ENCODE data around the gene LRG1. TPM values are rescaled to one million over a fixed set of nuclear protein-coding genes. Genes with fewer than 3 reads are reported as not detected.

Gene LRG1
- polyA plus RNA-seq, 1 of the 3 experiments (the other 2 are of a cell fraction), result 0.12 TPM

- Histone ChIP-seq H3K27me3 (ENCODE audit: insufficient read depth) (peaks cover 26% of the 10 kb centered on the region; the same call in 1 of the 2 replicates), H3K9ac (no peak overlapping the region), H3K4me1 (ENCODE audit: control insufficient read depth in 1 of 2, insufficient read depth in 2 of 2, low read depth in 1 of 2, low read length in 1 of 2) (peaks cover 0 to 13% of the 10 kb centered on the region in 2 experiments; a peak in 2 of 4 replicates), H3K27ac (ENCODE audit: low read depth in 2 of 2, low read length in 1 of 2) (no peak overlapping the region), H3K4me3 (ENCODE audit: low read depth in 2 of 2, low read length in 1 of 2) (no peak overlapping the region), H3K9me3 (no peaks in the 10 kb centered on the region), H2AFZ (ENCODE audit: low read depth) (no peak overlapping the region), H3K4me2 (no peak overlapping the region), H4K20me1 (ENCODE audit: insufficient read depth) (no peaks in the 10 kb centered on the region), H3K36me3 (replicated peaks in 1 of 2; ENCODE audit: control insufficient read depth in 1 of 2, insufficient read depth in 2 of 2, low read length in 1 of 2) (no peaks in the 10 kb centered on the region), H3K9me2 (no peaks in the 10 kb centered on the region), H3F3A (replicated peaks; ENCODE audit: insufficient read depth) (no peaks in the 10 kb centered on the region), H3K79me2 (ENCODE audit: insufficient read depth) (no peaks in the 10 kb centered on the region)
- no peak for DNase-seq
- 90% methylated on average over 4 of the region's 9 CpGs for WGBS (ENCODE audit: low lambda C conversion rate)
- POLR2A ChIA-PET, result no interaction called here
- TF ChIP-seq ELF1 (IDR thresholded peaks at IDR 0.05) (no peak), TEAD4 (IDR thresholded peaks at IDR 0.05; ENCODE audit: borderline replicate concordance, insufficient read depth) (no peak), IRF3 (IDR thresholded peaks at IDR 0.05; ENCODE audit: low read depth, low read length) (no peak), ZBTB33 (IDR thresholded peaks at IDR 0.05; ENCODE audit: borderline replicate concordance, low read depth) (no peak), SIN3A (IDR thresholded peaks at IDR 0.05; ENCODE audit: borderline replicate concordance, low read depth, low read length) (no peak), GABPA (IDR thresholded peaks at IDR 0.05; ENCODE audit: low read depth) (no peak), RCOR1 (IDR thresholded peaks at IDR 0.05; ENCODE audit: low read length) (no peak), PBX3 (IDR thresholded peaks at IDR 0.05) (no peak), FOSL2 (IDR thresholded peaks at IDR 0.05; ENCODE audit: borderline replicate concordance, low read depth) (no peak), FOXM1 (IDR thresholded peaks at IDR 0.05; ENCODE audit: low read depth) (no peak), CHD2 (IDR thresholded peaks at IDR 0.05; ENCODE audit: low read length, partially characterized antibody) (no peak), MEF2A (IDR thresholded peaks at IDR 0.05; ENCODE audit: borderline replicate concordance, low read depth) (no peak)
- CTCF ChIA-PET, result interaction anchor here (0.9 to 5.7 kb wide), 7 partner anchors 10 to 1459 kb away, joined by 3 to 78 read pairs (median 5); partner anchors contain the start of gene SEMA6B
These were observed 5.9 kb downstream of the LRG1 start for GRCh38 chr19:4533835-4534424.

GRCh38 chr19:4533334-4533733 is 6.5 kb downstream of the LRG1 start:
- H4K20me1 ChIP-seq (ENCODE audit: insufficient read depth), result no peaks in the 10 kb centered on the region
- TF ChIP-seq FOXJ3 (CRISPR knock-in tag; IDR thresholded peaks at IDR 0.05) (no peak), GATA2 (CRISPR knock-in tag; IDR thresholded peaks at IDR 0.05) (no peak), RFX5 (IDR thresholded peaks at IDR 0.05; ENCODE audit: low read length) (no peak), USF1 (IDR thresholded peaks at IDR 0.05; ENCODE audit: borderline replicate concordance, low read depth) (no peak)
- H3K9ac ChIP-seq, result no peak overlapping the region
- H3F3A ChIP-seq (replicated peaks; ENCODE audit: insufficient read depth), result no peaks in the 10 kb centered on the region
- no peak overlapping the region for H3K4me3 ChIP-seq (ENCODE audit: low read depth in 2 of 2, low read length in 1 of 2)
- H3K4me2 ChIP-seq, result no peak overlapping the region
- no peak overlapping the region for H3K27ac ChIP-seq (ENCODE audit: low read depth in 2 of 2, low read length in 1 of 2)
- no peaks in the 10 kb centered on the region for H3K79me2 ChIP-seq (ENCODE audit: insufficient read depth)
- no peaks in the 10 kb centered on the region for H3K36me3 ChIP-seq (replicated peaks in 1 of 2; ENCODE audit: control insufficient read depth in 1 of 2, insufficient read depth in 2 of 2, low read length in 1 of 2)
- peaks cover 0 to 13% of the 10 kb centered on the region in 2 experiments; a peak in 2 of 4 replicates for H3K4me1 ChIP-seq (ENCODE audit: control insufficient read depth in 1 of 2, insufficient read depth in 2 of 2, low read depth in 1 of 2, low read length in 1 of 2)
- POLR2A ChIA-PET, result no interaction called here
- H3K27me3 ChIP-seq (ENCODE audit: insufficient read depth), result peaks cover 26% of the 10 kb centered on the region; the same call in 1 of the 2 replicates
- no peaks in the 10 kb centered on the region for H3K9me2 ChIP-seq
- CTCF ChIA-PET, result interaction anchor here (5.7 kb wide), 1 partner anchor 9 kb away, joined by 78 read pairs; no protein-coding TSS in a partner anchor
- no peak for DNase-seq
- H2AFZ ChIP-seq (ENCODE audit: low read depth), result no peak overlapping the region
- WGBS (ENCODE audit: low lambda C conversion rate), result 34% methylated on average over 5 of the region's 9 CpGs
- H3K9me3 ChIP-seq, result no peaks in the 10 kb centered on the region

Measured in SK-N-SH (cell line).